Measurements from ENCODE around the gene CKAP4.

DNA sequence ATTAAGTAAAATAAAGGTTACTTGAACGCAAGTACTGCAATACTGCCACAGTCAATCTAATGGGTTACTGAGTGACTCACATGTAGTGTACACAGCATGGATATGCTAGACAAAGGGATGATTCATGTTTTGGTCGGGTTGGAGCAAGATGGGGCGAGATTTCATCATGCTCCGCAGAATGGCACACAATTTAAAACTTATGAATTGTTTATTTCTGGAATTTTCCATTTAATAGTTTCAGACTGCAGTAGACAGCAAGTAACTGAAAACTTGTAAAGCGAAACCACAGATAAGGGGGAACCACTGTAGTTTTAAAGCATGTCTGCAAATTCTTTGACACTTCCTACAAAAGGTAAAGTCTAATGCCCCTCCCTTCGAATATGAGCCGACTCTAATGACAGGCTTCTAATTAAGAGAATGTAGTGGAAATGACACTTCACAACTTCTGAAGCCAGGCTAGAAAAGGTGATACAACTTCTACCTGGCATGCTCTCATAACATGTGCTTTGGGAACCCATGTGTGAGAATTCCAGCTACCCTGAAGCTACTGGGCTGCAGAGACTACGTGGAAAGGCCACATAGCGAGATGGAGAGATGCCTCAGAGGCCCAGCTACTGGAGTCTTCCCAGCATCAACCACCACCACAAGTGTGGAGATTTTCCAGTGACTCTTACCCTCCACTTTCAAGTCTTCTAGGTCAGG, 40.8 kb upstream of the CKAP4 start:
- TF ChIP-seq, protein P1, sequence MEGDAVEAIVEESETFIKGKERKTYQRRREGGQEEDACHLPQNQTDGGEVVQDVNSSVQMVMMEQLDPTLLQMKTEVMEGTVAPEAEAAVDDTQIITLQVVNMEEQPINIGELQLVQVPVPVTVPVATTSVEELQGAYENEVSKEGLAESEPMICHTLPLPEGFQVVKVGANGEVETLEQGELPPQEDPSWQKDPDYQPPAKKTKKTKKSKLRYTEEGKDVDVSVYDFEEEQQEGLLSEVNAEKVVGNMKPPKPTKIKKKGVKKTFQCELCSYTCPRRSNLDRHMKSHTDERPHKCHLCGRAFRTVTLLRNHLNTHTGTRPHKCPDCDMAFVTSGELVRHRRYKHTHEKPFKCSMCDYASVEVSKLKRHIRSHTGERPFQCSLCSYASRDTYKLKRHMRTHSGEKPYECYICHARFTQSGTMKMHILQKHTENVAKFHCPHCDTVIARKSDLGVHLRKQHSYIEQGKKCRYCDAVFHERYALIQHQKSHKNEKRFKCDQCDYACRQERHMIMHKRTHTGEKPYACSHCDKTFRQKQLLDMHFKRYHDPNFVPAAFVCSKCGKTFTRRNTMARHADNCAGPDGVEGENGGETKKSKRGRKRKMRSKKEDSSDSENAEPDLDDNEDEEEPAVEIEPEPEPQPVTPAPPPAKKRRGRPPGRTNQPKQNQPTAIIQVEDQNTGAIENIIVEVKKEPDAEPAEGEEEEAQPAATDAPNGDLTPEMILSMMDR (IDR thresholded peaks at IDR 0.05), result no peak
- TF ChIP-seq POLR2A (IDR thresholded peaks at IDR 0.05; ENCODE audit: low read depth), result no peak
- no peak for TF ChIP-seq POLR2AphosphoS5 (IDR thresholded peaks at IDR 0.05)
- TF ChIP-seq EP300 (IDR thresholded peaks at IDR 0.05), result no peak

Data from esophagus muscularis mucosa (tissue), 4 donors.